NCI-H128 (cell line): Measurements from ENCODE around the gene DMC1.
A peak's percentile ranks its signal among the peaks of the same experiment; 100 is the strongest.
"Not testable (repeated sequence)": the region's sequence is repeated elsewhere in the genome, so short reads cannot be mapped to it uniquely, and the experiment has no call there.

Experiments
- DNase-seq: peaks from one replicate; lab custom pipeline; 2025; ENCODE audit not compliant: unreplicated experiment; lab: John Stamatoyannopoulos, UW

Gene DMC1, protein sequence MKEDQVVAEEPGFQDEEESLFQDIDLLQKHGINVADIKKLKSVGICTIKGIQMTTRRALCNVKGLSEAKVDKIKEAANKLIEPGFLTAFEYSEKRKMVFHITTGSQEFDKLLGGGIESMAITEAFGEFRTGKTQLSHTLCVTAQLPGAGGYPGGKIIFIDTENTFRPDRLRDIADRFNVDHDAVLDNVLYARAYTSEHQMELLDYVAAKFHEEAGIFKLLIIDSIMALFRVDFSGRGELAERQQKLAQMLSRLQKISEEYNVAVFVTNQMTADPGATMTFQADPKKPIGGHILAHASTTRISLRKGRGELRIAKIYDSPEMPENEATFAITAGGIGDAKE

DNA sequence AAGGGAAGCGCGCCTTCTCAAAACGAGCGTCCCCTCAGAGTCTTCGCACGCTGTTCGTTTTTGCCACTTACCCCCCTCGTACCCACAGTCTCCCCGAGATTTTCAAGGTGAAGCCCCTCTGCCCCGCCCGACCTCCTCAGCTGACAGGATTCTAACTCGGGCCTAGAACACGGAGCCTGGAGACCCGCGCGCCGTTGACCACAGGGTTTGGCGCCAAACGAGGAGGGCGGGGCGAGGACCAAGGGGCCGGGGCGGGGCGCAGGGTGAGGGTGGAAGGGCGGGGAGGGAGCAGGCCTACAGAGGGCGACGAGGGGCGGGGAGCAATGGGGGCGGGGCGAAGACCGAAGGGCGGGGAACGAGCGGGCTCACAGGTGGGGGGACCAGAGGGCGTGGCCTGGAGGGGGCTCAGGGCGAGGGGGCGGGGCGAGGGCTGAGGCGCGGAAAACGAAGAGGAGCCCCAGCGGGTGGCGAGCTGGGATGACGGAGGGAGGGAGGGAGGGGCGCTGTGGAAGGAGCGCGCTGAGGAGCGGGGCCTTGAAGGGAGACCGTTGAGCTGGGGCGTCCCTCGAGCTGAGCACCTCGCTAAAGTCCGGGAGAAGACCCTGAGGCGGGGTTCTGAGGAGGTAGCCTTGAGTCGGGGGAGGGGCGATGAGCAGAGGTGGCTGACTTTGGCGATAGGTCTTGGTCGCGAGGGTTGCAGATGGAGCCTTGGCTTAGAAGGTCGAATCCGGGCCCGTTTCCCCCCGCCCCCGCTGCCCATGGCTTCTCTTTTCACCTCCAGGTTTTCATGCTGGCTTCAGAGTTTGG lies at the start of gene DMC1:
TSS of gene DMC1 (minus strand) at position 212 of the 807 bp plus-strand sequence. CDS start 1,927 bp downstream, outside the sequence.
- peak; percentile 16 for DNase-seq

DNA sequence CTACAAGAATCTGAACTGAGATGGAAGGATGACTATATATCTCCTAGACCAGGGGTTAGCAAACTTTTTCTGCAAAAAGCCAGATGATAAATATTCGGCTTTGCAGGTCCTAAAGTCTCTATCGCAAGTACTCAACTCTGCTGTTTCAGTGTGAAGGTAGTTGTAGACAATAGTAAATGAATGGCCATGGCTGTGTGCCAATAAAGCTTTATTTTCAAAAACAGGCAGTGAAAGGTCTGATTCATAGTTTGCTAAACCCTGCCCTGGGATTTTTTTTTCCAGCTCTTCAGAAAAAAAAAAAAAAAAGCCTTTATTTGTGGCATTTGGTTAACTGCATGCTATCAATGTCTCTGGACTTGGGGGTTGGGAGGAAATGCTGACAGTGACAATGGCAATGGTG lies 48.7 kb upstream of the DMC1 start:
- DNase-seq, result no peak

DNA sequence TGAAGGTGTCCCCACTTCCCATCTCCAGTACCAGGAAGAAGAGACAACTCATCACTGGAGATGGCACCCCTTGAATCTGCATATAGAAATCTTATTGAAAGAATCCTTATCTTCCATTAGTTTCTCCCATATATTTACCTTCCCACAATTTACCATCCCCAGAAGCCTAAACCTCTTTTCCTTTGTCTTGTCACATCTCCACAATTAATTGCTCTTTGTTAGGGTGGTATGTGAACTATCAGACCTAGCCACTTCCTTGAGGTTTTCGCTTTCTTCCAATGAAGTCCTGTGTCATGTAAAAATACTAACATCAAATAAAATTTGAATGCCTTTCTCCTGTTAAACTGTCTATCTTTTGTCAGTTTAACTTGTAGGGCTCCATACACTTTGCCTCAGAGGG lies 48.3 kb upstream of the DMC1 start:
- DNase-seq, result no peak

DNA sequence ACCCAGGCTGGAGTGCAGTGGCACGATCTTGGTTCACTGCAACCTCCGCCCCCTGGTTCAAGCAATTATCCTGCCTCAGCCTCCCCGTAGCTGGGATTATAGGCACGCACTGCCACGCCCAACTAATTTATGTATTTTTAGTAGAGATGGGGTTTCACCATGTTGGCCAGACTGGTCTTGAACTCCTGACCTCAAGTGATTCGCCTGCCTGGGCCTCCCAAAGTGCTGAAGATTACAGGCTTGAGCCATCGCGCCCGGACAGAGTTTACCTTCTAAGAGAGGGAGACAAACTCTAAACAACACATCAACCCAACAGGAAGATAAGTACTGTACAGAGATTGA lies 45.1 kb upstream of the DMC1 start:
- DNase-seq, result not testable (repeated sequence)

DNA sequence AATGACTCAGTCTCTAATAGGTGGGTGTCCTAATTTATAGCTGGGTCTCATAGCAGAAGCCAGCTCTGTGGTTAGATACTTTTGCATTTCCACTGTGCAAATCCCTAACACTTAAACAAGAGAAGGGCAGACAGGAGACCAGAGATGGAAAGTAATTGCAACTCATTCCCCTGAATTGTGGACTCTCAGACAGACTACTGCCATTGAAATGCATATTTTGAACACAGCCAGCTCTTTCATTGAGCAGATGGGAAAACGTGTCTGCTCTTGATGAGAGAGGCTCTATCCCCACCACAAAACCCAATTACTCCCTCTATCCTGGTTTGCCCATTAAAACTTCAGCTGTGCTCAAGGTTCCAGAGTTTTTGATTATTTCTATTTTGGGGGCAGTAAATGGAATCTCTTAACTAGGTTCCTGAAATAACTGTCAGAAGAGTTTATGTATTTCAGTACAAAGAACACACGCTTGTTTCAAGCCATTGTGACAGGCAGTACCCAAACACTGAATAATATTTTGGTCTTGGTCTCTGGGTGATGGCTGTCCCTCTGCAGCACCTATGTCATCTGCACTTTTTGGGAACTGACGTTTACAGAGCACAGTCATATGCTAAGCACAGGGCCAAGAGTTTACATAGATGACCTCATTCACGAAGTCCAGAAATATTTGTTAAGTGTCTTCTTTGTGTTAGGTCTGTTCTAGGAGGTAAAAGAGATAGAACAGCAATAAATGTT lies 44.5 kb upstream of the DMC1 start:
- no peak for DNase-seq

DNA sequence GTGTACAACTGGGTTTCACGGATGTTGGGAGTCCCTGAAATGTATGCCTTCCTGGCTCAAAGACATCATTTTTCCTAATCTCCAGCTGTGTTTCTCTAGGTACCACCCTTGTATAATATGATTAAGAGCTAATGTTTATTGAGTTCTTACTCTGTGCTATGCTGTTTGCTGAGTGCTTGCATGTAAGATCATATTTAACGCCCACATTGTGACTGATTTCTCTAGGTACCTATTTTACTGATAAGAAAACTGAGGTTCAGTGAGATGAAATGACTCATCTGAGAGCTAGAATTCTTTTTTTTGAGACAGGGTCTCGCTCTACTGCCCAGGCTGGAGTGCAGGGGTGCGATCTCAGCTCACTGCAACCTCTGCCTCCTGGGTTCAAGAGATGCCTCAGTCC lies 43.6 kb upstream of the DMC1 start:
- no peak for DNase-seq

DNA sequence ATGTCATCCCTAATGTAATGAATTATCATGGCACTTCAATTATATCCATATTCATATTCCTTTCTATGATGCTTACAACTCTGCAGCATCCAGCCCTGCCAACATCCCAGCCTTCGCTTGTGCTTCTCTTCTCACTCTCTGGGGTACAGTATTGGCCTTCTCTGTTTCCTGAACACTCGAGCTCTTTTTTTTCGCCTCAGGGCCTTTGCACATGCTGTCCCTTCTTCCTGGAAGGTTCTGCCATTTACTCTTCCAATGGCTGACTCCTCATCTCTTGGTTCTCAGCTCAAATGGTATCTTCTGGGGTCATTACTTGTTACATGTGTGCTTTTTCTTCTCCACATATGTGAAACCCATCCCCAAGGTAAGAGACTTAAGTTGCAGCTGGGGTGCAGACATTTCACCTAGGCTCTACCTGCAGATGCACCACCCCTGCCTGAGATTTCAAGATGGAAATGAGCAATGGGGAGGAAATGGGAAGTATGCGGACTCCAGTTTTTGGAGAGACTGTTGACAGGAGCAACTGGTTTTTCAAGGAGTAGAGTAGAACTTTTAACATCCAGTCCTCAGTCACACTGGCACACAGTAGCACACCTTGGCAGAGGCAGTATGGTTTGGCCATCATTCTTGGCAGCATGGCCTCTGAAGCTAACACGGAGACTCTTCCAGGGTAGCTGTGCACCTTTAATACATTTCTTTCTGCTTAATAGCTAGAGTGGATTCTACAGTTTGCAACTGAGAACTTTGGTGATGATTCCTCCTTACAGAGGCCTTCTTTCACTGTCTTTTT lies 42.4 kb upstream of the DMC1 start:
- no peak for DNase-seq

DNA sequence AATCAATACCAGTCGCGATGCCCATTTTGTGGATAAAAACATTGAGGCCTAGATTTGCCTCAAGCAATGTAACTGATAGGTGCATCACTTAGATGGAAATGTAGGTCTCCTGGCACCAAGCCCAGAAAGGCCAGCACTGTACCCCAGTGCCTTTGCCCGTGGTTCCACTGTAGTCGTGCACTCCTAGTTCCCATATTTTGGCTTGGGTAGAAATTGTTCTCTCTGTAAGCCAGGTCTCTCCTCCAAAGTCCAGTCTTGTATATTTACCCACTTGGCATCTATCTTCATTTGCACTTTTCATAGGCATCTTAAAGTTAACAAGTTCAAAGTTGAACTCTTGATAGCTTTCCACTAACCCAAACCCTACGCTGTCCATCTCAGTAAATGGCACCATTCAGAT lies 41.6 kb upstream of the DMC1 start:
- no peak for DNase-seq

DNA sequence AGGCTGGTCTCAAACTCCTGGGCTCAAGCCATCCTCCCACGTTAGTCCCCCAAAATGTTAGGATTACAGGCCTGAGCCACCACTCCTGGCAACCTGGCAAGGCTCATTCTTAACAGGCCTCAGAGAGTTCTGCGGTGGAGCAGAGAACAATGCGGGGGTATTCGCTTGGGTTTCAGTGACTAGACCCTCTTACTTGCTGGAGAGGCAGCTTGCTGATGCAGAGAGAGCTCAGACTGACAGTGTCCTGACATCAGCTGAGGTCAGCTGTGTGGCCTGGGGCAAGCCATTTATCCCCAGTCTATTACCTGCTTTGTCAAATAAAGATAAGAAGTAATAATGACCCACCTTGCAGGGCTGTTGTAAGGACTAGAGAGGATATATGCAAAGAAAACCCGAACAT lies 40.3 kb upstream of the DMC1 start:
- no peak for DNase-seq

DNA sequence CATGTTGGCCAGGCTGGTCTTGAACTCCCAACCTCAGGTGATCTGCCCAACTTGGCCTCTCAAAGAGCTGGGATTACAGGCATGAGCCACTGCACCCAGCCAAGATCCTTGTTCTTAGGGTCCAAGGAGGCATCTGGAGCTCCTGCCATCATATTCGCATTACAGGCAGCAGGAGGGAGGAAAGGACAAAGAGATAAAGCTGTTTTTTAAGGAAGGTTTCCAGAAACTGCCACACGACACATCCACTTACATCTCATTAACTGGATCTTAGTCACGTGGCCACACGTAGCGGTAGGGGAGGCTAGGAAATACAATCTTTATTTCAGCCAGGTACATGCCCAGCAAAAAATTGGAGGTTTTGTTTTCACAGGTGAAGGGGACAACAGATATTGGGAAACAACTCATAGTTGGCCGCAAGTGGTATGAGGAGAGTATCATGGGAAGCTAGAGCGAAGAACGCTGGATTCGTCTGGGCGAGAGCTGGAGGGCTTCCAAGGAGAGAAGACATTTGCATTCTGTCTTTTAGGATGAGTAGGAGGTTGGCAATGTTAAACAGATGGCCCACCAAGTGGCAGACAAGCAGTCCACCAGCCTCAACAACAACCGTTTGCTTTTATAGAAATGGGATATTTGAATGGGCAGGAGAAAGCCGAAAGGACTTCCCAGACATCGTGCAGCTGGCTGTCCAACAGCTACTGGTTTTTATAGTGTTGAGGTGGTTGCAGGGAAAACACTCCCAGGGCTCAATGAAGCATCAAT lies 39.2 kb upstream of the DMC1 start:
- no peak for DNase-seq

DNA sequence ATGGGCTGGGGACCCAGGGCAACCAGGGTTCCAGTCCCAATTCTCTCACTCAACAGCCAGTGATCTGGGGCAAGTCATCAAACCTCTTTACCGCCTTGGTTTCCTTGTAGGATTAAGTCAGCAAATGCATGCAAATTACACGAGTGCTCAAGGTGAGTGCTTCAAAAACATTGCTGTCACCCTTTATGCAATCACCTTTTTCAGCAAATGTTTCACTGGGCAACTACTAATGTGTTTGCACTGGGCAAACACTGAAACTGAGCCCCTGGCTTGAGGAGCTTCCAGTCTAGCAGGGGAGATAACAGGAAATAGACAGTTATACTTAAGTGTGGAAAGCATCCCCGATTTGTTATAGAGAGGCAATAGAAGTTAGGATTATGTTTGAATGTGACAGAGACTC lies 37.7 kb upstream of the DMC1 start:
- DNase-seq, result no peak

DNA sequence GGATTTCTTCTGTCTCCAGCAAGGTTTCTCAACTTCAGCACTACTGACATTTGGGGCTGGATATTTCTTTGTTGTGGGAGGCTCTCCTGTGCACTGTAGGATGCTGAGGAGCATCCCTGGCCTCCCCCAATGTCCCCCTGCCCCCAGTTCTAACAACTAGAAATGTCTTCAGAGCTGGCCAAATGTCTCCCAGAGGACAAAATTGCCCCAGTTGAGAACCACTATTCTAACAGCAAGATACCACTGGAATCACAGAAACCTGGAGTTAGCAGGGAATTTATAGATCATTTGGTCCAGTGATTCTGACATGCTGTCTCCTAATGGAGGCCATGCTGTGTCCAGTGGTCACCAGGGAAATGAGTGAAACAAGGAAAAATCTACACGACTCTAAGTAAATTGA lies 32.2 kb upstream of the DMC1 start:
- no peak for DNase-seq

DNA sequence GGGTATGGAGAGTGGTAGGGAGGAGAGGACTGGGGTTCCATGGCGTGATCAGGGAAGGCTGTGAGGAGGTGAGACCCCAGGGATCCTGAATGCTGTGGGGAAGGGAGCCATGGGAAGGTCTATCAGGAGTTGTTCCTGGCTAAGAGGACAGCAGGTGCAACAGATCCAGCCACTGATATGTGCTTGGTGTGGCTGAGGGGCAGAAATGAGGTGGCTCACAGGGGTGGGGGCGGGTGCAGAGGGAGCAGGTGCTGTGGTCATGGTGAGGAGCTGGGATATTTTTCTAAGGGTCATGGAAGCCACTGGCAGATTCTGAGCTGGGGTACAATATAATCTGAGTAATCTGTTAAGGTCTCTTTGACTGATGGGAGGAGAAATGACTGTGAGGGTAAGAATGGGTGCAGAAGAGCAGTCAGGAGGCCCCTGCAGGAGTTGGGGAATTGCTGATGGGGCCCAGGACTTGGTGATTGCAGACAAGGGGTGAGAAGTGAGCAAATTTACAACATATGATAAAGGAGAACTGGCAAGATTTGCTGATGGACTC lies 31.3 kb upstream of the DMC1 start:
- no peak for DNase-seq

DNA sequence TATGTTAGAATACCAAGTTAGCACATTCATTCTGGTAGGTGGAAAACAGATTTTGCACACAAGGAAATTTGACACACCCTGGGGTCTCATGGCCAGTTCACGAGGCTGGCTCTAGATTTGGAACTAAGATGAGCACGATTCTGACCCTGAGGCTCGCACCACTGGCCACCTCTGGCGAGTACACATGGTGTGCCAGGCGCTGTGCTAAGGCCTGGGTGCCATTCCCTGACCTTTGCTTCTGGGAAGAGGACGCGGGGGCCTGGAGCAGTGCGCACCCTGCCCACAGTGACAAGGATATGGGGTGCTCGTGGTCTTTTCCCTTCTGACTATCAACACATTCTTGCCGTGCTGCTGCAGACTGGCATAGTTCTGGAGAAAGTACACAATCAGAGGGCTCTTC lies 29.5 kb upstream of the DMC1 start:
- no peak for DNase-seq

DNA sequence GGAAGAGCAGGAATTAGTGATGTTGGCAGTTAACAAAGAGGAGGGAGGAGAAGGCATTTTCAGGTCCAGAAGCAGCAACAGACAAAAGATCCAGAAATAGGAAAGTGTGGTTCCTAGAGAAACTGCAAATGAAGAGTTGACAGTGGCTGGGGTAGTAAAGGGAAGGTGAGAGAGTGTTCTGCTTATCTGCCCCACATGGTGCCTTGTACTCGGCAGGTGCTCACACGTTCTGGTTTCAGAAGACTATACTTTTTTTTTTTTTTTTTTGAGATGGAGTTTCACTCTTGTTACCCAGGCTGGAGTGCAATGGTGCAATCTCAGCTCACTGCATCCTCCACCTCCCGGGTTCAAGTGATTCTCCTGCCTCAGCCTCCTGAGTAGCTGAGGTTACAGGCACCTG lies 12.9 kb upstream of the DMC1 start:
- not testable (repeated sequence) for DNase-seq

DNA sequence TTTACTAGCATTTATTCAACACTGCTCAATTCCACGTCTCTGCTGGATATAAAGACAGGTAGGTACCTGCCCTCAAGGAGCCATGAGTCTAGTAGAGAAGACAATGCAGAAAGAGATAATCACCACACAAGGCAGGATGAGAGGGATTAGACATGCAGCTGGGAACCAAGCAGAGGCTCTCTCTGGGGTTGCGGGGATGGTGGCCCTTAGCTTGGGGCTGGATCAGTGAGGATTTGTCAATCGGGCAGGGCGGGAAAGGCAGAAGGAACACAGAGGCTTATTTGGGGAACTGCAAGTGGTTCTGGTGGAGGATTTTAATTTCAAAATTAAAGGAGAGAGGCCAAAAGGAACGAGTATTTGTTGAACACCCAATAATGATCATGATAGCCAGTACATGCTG lies 8.5 kb upstream of the DMC1 start:
- DNase-seq, result no peak

DNA sequence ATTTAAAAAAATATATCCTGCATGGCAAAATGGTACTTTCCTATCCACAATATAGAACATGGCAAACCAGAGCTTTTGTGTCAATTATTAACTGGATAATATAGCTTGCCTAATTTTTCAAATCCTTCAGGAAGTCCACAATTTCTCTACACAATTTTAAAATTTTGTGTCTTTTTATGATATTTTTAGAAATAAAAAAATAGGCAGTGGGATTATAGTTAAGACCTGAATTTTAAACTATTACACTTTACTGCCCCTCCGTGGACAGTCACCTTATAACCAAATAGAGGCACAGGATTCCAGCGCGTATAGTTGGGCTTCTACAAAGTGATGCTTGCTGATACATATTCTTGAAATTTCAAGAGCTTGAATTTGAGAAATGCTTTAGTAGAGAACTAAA lies 2.1 kb upstream of the DMC1 start:
- no peak for DNase-seq

DNA sequence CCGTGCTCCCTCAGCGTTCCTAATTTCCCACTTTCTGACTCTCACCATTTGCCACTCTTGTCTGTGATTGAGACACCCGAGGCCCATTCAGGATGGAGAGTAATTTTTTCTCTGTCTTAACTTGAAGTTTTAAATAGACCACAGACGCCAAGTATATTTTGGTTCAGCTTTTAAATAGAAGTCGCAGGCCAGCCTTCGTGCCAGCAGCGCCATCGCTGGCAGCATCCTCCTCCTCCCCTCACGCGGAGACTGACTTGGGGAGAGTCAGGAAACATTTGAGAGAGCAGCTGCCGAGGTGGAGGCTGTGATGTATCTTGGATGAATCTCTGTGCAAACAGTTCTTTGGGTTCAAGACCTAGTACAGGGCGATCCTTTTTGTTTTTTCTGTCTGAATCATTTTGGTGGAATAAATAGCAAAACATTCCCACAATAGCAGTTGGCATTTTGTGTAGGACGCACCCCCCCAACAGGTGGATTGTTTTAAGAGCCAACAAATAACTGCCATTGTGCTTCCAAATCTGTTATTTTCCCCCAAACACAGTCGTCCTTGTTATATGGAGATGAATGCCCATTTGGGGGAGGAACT lies 889 bp upstream of the DMC1 start:
- no peak for DNase-seq

DNA sequence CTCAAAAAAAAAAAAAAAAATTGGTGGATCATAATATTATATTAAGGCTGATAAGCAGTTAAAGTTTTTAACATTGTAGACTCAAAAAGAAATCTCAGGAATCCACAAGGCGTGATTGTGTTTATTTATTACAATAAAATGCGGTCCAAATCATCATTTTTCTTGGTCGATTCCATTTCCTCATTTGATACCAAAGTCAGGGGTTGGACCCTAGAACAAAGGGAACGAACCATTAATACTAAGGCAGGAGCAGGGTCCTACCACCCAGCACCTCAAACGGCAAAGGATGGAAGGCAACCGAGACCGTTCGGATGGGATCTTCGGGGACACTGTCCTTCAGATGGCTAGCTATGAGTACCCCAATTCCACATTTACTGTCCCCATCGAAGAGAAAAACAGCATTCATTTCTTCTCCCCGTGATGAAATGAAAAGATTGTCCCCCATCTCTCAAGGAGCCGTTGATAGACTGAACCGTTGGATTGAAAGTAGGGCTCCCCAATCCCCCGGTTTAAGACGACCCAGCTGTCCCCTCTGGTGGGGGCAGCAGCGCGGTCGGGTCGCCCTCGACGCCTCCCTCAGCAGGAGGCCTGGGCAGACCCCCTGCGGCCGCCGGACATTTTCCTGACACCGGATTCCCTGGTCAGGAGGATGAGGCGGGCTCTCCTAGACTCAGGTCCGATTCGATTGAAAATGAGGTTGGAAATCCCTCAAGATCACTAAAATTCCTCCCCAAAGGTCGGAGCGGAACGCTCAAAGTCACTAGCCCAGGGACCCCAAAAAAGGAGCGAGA lies 607 bp downstream of the DMC1 start:
- DNase-seq, result no peak
